GM23338 (cell line): ENCODE results near the gene SDHB.

Experiments
- CTCF ChIP-seq, 2 experiments: fragments of 200-600 bp in 1 of 2; sonication (generic) in 1 of 2; conservative IDR thresholded peaks; 2 replicates each; pipeline versions ENCODE4 v1.5.1 to v1.6.1; 2016 to 2017; ENCODE audit warnings: antibody characterized with exemption in 2 of 2, low read depth in 2 of 2, mild to moderate bottlenecking in 2 of 2, moderate library complexity in 1 of 2
- POLR2AphosphoS5 ChIP-seq: IDR thresholded peaks from 2 replicates; pipeline ENCODE4 v1.6.1; 2016; ENCODE audit warnings: antibody characterized with exemption, low read depth

- TF ChIP-seq CTCF (conservative IDR thresholded peaks at IDR 0.05; ENCODE audit: low read depth in 2 of 2) = no peak
- no peak for TF ChIP-seq POLR2AphosphoS5
These were observed 62.3 kb downstream of the SDHB start for GRCh38 chr1:16991571-16991970.
